Smooth muscle cell of the pulmonary artery (primary cell): Measurements from ENCODE around the gene PPM1H. TPM values are rescaled to one million over a fixed set of nuclear protein-coding genes. Genes with fewer than 3 reads are reported as not detected.

Source experiments
- total RNA-seq: library from RNA; depleted of rRNA; stranded (reverse); fragments of >200 nt; gene quantifications from 2 replicates; pipeline ENCODE4 v1.2.3, GENCODE V29; 2014

PPM1H gene
- 2.5 and 2.9 TPM in 2 replicates for total RNA-seq

GRCh38 chr12:62934799-62935674 lies at the start of gene PPM1H:
TSS of gene PPM1H (minus strand) at chr12:62935150. CDS start at chr12:62934736, 414 bp downstream.

Other genes with a start within 250 kb of the PPM1H start
- 1.9 TPM in 1 of 2 replicates, not detected in the other for gene AVPR1A, start 216.1 kb upstream of the PPM1H start, total RNA-seq